Memory B cell (primary cell): ENCODE measurements around the gene DVL2.
A peak's percentile ranks its signal among the peaks of the same experiment; 100 is the strongest.

Source experiments
- ATAC-seq: fragments of 150-1000 bp; cut with Tn5 transposase; 2 replicates; pipeline ENCODE4 v1.10.0; 2021; ENCODE audit warnings: low read depth, mild to moderate bottlenecking, moderate library complexity
- DNase-seq, 2 donors: peaks; one replicate each; pipeline ENCODE4 v3.0.0; 2022; ENCODE audit warnings: low spot score in 2 of 2
- H3K27ac Mint-ChIP-seq: one replicate; pipeline ENCODE4 v1.8.0; 2022; ENCODE audit warnings: mild to moderate bottlenecking, moderate library complexity, mixed read lengths
- H3K27me3 Mint-ChIP-seq: one replicate; pipeline ENCODE4 v1.8.0; 2022; ENCODE audit warnings: mixed read lengths
- H3K36me3 Mint-ChIP-seq: one replicate; pipeline ENCODE4 v1.8.0; 2022; ENCODE audit warnings: mild to moderate bottlenecking, mixed read lengths
- H3K4me1 Mint-ChIP-seq: one replicate; pipeline ENCODE4 v1.8.0; 2022; ENCODE audit warnings: mixed read lengths
- H3K4me3 Mint-ChIP-seq: one replicate; pipeline ENCODE4 v1.8.0; 2022; ENCODE audit warnings: mild to moderate bottlenecking, moderate library complexity, mixed read lengths
- H3K9me3 Mint-ChIP-seq: one replicate; pipeline ENCODE4 v1.8.0; 2022; ENCODE audit warnings: mixed read lengths

Gene DVL2

DNA sequence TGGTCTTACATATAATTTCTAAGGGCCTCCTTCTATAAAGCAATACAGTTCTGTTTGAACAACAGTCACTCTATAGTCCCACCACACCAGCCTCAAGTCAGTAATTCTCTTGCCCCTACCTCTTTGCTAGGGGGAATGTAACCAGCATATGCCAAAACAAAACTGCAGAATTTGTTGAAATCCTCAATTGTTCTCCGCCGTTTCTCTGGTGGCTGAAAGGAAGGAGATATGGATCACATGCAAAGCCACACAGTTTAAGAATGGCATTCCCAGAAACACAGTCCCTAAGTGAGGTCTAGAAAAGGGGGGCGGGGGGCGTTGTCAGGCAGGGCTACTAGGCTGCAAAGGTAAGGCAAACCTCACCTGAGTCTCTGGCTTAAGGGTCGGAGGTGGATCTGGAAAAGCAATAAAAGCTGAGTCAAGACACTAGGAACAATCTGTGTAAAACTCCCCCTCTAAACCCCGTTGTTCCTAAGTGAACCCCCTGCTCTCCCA, 3.0 kb upstream of the DVL2 start:
- no peak for ATAC-seq
- H3K4me3 Mint-ChIP-seq, result peak overlapping the region; percentile 100

GRCh38 chr17:7236808-7237207, 2.5 kb upstream of the DVL2 start:
- Mint-ChIP-seq H3K36me3 (peaks cover 23% of the 10 kb centered on the region), H3K9me3 (no peaks in the 10 kb centered on the region), H3K4me3 (no peak overlapping the region), H3K4me1 (peaks cover 56% of the 10 kb centered on the region), H3K27ac (peak overlapping the region; percentile 100), H3K27me3 (no peaks in the 10 kb centered on the region)
- no peak for DNase-seq
- no peak for ATAC-seq

More for the DNA sequence above, 3.0 kb upstream of the DVL2 start:
- Mint-ChIP-seq H3K27ac (peak overlapping the region; percentile 100), H3K36me3 (peaks cover 24% of the 10 kb centered on the region), H3K9me3 (no peaks in the 10 kb centered on the region), H3K4me1 (peaks cover 54% of the 10 kb centered on the region), H3K27me3 (no peaks in the 10 kb centered on the region)
- DNase-seq, result no peak

GRCh38 chr17:7235693-7236665, 1.7 kb upstream of the DVL2 start:
- ATAC-seq (no peak), DNase-seq (no peak)
- no peaks in the 10 kb centered on the region for H3K27me3 Mint-ChIP-seq
- H3K4me3 Mint-ChIP-seq, result peak overlapping the region; percentile 15
- no peaks in the 10 kb centered on the region for H3K9me3 Mint-ChIP-seq
- H3K27ac Mint-ChIP-seq, result peak overlapping the region; percentile 25
- peaks cover 19% of the 10 kb centered on the region for H3K36me3 Mint-ChIP-seq
- peaks cover 47% of the 10 kb centered on the region for H3K4me1 Mint-ChIP-seq

DNA sequence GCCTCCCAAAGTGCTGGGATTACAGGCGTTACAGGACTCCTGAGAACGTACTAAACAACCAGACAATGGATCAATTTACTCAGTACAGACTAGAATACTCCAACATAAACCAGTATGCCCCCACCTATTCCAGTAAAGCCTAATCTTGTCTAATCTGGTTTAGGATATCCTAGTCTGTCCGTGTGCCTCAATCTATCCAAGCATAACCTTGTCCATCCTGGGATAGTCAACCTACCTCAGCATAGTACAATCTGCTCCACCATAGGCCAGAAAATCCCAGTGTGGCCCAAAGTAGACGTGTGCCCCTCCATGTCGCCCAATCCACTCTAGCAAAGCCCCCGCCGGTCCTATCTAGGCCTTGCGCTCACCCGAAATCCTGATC, 625 bp downstream of the DVL2 start:
- Mint-ChIP-seq H3K9me3 (no peaks in the 10 kb centered on the region), H3K4me1 (peaks cover 35% of the 10 kb centered on the region), H3K27ac (peak overlapping the region; percentile 89), H3K27me3 (no peaks in the 10 kb centered on the region), H3K36me3 (peaks cover 19% of the 10 kb centered on the region), H3K4me3 (peak overlapping the region; percentile 86)
- DNase-seq, result no peak
- no peak for ATAC-seq

DNA sequence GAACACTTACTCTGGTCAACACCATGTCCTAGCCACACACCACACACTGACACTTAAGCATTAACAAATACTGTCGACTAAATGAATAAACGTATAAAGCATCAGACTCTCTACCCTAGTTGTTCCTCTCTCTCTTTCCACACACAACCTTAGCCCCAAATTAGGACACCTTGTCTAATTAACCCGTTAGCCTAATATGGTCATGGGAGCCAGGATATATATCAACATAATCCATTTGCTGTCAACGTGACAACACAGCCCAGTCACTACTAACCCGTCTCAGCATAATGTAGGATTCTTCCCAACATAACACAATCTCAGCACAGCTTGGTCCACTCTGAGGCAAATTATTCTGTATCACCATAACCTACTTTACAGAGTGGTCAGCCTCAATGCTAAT, 2.2 kb downstream of the DVL2 start:
- H3K9me3 Mint-ChIP-seq, result no peaks in the 10 kb centered on the region
- no peak overlapping the region for H3K4me3 Mint-ChIP-seq
- DNase-seq (no peak), ATAC-seq (no peak)
- H3K36me3 Mint-ChIP-seq, result peaks cover 23% of the 10 kb centered on the region
- H3K27me3 Mint-ChIP-seq, result no peaks in the 10 kb centered on the region
- no peak overlapping the region for H3K27ac Mint-ChIP-seq
- peaks cover 33% of the 10 kb centered on the region for H3K4me1 Mint-ChIP-seq

DNA sequence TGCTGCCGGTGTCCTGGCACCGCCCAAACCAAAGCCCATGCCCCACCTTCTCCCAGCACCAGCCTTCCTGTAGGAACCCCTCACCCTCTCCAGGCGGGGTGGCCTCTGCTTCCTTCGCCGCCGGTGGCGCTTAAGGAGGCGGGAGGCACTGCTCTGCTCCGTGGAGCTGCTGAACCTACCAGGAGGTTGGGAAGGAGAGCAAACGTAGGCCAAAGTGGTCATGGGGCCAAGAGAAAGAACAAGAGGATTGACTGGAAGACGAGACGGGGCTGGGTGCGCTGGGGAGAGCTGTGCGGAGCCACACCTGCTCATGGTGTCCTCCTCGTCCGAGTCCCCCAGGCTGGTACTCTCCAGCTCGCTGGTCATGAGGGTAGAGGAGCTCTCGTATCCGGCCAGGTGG, 4.8 kb downstream of the DVL2 start:
- H3K27ac Mint-ChIP-seq, result no peak overlapping the region
- H3K36me3 Mint-ChIP-seq, result peaks cover 18% of the 10 kb centered on the region

GRCh38 chr17:7228920-7229319, 5.4 kb downstream of the DVL2 start:
- DNase-seq, result no peak
- H3K36me3 Mint-ChIP-seq, result peaks cover 21% of the 10 kb centered on the region
- no peak overlapping the region for H3K4me3 Mint-ChIP-seq
- no peak for ATAC-seq
- no peaks in the 10 kb centered on the region for H3K9me3 Mint-ChIP-seq
- peaks cover 14% of the 10 kb centered on the region for H3K4me1 Mint-ChIP-seq
- no peaks in the 10 kb centered on the region for H3K27me3 Mint-ChIP-seq
- no peak overlapping the region for H3K27ac Mint-ChIP-seq

More for the DNA sequence above, 4.8 kb downstream of the DVL2 start:
- peaks cover 16% of the 10 kb centered on the region for H3K4me1 Mint-ChIP-seq
- H3K4me3 Mint-ChIP-seq, result no peak overlapping the region
- no peak for ATAC-seq
- no peak for DNase-seq
- no peaks in the 10 kb centered on the region for H3K9me3 Mint-ChIP-seq
- no peaks in the 10 kb centered on the region for H3K27me3 Mint-ChIP-seq

DNA sequence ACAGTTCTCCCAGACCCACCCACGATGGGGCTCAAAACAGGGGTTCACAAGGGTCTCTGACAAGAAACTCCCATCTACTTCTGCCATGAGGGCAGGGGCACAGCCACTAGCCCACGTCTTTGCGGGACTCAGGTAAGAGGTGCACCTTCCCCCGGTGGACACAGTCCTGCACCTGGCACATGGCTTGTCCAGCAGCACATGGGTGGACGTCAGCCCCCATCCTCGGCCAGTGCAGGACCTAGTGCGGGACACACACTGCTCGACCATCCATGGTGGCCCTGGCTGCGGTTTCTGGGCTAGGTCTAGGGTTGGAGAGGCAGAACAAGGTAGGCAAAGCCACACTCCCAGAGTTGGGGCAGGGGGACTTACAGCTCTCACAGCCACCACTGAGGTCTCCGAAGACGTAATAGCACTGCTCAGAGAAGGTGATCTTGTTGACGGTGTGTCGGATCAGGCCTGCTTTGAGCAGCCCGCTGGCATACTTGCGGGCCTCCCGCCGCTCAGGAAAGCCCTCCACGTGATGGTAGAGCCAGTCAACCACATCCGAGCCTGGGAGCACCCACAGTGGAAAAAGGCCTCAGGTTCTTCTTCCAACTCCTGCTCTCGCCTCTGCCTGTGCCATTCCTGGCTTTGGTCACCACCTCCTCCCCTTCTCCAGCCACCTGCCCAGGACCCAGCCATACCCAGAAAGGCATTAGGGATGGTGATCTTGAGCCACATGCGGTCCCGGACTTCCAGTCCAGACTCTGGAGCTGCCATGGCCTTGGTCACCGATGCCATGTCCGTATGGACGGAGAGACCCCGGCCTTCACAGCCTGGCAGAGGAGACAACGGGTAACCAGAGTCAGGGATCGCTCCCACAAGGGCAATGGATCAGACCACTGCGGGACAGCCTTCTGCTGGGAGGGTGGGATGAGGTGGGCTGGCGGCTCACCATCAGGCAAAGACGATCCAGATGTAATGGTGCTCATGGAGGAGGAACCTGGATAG, 7.3 kb downstream of the DVL2 start:
- Mint-ChIP-seq H3K9me3 (no peaks in the 10 kb centered on the region), H3K27me3 (no peaks in the 10 kb centered on the region), H3K36me3 (peaks cover 25% of the 10 kb centered on the region), H3K4me1 (peaks cover 2% of the 10 kb centered on the region), H3K27ac (no peak overlapping the region), H3K4me3 (no peak overlapping the region)
- DNase-seq (no peak), ATAC-seq (no peak)

DNA sequence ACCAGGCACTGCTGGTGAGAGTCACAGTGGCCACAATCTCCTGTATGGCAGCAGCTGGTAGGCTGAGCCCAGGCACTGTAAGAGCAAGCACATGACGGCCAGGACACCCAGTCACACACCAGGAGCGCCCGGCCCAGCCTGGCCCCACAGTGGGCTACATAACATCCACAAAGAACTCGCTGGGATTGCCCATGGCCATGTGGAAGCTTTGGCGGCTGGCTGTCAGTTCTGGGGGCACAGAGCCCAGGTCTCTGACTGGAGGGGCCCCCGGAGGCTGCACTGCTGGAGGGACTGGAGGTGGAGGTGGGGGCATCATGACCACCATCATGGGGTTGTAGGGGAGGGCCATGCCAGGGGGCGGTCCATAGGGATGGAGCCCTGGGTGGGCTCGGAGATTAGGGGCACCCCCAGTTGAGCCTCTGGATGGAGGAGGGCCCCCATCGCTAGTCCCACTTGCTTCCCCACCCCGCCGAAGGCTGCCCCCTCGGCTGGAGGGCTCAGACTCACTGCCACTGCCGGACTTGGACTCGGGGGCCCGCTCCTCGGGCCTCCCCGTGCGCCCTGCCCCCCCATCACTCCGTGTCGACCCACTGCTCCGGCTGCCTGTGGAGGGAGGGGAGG, 8.5 kb downstream of the DVL2 start:
- no peak overlapping the region for H3K27ac Mint-ChIP-seq
- ATAC-seq (no peak), DNase-seq (no peak)
- no peak overlapping the region for H3K4me3 Mint-ChIP-seq
- no peaks in the 10 kb centered on the region for H3K27me3 Mint-ChIP-seq
- H3K9me3 Mint-ChIP-seq, result no peaks in the 10 kb centered on the region
- peaks cover 24% of the 10 kb centered on the region for H3K36me3 Mint-ChIP-seq
- H3K4me1 Mint-ChIP-seq, result peaks cover 7% of the 10 kb centered on the region

DNA sequence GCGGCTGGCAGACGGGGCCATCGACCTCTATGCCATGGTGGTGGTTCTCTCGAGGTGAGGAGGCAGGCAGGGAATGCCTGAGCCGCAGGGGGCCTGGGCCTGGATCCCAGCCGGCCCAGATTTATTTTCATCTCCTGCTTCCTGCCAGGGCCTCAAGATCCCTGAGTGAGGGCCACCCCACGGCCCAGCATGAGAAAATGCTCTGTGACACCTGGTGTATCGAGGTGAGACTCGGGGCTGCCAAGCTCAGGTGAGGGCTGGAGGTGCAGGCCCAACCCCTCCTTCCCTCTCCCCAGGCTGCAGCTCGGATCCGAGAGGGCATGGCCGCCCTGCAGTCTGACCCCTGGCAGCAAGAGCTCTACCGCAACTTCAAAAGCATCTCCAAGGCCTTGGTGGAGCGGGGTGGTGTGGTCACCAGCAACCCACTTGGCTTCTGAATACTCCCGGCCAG, 9.6 kb downstream of the DVL2 start:
- DNase-seq (no peak), ATAC-seq (no peak)
- Mint-ChIP-seq H3K4me1 (peaks cover 12% of the 10 kb centered on the region), H3K4me3 (no peak overlapping the region), H3K36me3 (peaks cover 23% of the 10 kb centered on the region), H3K27me3 (no peaks in the 10 kb centered on the region), H3K27ac (no peak overlapping the region), H3K9me3 (no peaks in the 10 kb centered on the region)

GRCh38 chr17:7224110-7224509, 10.2 kb downstream of the DVL2 start:
- Mint-ChIP-seq H3K4me3 (no peak overlapping the region), H3K9me3 (no peaks in the 10 kb centered on the region), H3K27ac (no peak overlapping the region), H3K4me1 (peaks cover 16% of the 10 kb centered on the region), H3K27me3 (no peaks in the 10 kb centered on the region), H3K36me3 (peaks cover 20% of the 10 kb centered on the region)
- no peak for ATAC-seq
- no peak for DNase-seq

- no peak for ATAC-seq
- no peak overlapping the region for H3K4me3 Mint-ChIP-seq
- H3K4me1 Mint-ChIP-seq, result peaks cover 16% of the 10 kb centered on the region
- no peaks in the 10 kb centered on the region for H3K9me3 Mint-ChIP-seq
- H3K27ac Mint-ChIP-seq, result no peak overlapping the region
- no peaks in the 10 kb centered on the region for H3K27me3 Mint-ChIP-seq
- DNase-seq, result no peak
- H3K36me3 Mint-ChIP-seq, result peaks cover 19% of the 10 kb centered on the region
Observed at GRCh38 chr17:7223375-7223774, 10.9 kb downstream of the DVL2 start.

DNA sequence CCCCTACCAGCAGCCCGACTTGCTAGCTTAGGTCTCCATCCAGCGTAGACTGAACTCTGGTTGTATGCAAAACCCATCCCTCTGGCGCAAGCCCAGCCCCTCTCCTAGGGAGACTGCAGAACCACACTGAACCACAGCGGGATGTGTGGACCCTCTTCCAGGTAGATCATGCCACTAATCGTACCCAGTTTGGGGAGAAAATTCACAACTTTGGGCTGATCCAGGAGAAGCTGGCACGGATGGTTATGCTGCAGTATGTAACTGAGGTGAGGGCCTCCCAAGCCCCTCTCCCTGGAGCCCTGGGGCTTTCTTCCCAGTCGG, 11.4 kb downstream of the DVL2 start:
- ATAC-seq (no peak), DNase-seq (no peak)
- Mint-ChIP-seq H3K27ac (no peak overlapping the region), H3K36me3 (peaks cover 16% of the 10 kb centered on the region), H3K9me3 (no peaks in the 10 kb centered on the region), H3K4me1 (peaks cover 16% of the 10 kb centered on the region), H3K27me3 (no peaks in the 10 kb centered on the region), H3K4me3 (no peak overlapping the region)
